Left renal cortex interstitium (tissue), 4 donors: ENCODE measurements around the gene LAMA3. TPM values are rescaled to one million over a fixed set of nuclear protein-coding genes. Genes with fewer than 3 reads are reported as not detected.

Source experiments
- DNase-seq, 4 donors: peaks; one replicate each; pipeline ENCODE4 v3.0.0-alpha.2; 2013; ENCODE audit warnings: low read depth in 4 of 4, low spot score in 2 of 4, missing footprints in 1 of 4
- polyA plus RNA-seq, 4 donors: library from polyadenylated mRNA; unstranded; fragments of 120-200 nt; gene quantifications; one replicate each; pipeline ENCODE4 v1.2.1, GENCODE V29; 2013; ENCODE audit not compliant: insufficient read length in 4 of 4

Gene LAMA3
- polyA plus RNA-seq, 4 donors: 1.3 to 2.8 (median 1.8) TPM

GRCh38 chr18:23887493-23887892 lies 198.2 kb downstream of the LAMA3 start:
- no peak for DNase-seq

GRCh38 chr18:23888881-23889280 lies 199.6 kb downstream of the LAMA3 start:
- DNase-seq: no peak

GRCh38 chr18:23889907-23890306 lies 200.7 kb downstream of the LAMA3 start:
- no peak for DNase-seq

DNA sequence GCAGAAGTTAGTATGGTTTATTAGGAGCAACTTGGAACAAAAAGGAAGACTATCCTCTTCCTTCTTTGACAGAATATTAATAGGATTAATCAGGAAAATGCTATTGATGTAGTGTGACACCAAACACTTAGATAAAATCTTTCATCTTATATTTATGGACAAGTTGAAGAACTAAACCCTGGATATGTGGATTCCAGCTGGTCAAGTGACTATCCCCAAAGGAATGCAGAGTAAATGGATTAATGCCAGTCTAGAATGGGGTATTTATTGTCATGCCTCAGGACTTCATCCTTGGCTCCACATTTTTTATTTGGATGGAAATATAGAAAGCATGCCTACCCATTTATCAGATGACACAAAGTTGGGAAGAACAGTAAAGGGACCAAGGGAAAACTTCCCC lies 201.3 kb downstream of the LAMA3 start:
- DNase-seq: no peak

- DNase-seq: no peak
These were observed 204.4 kb downstream of the LAMA3 start for GRCh38 chr18:23893653-23894052.

- no peak for DNase-seq
These were observed 205.5 kb downstream of the LAMA3 start for GRCh38 chr18:23894661-23895175.

DNA sequence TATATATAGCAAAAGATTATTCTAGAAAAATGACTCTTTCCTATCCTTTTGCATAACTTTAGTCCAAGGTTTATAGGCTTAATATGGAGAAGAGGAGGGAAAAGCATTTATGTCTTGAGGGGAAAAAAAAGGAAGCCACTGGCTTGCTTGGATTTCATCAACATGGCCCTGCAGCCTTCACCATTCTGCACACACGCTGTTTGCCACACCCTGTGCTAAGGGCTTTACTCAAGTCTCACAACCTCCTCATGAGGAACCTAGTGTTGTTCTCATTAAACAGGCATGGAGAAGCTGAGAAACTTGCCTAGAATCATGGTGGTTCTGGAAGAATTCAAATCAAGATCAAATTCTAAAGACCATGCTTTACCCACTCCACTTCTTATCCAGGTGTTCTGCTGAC lies 208.0 kb downstream of the LAMA3 start:
- no peak for DNase-seq

DNA sequence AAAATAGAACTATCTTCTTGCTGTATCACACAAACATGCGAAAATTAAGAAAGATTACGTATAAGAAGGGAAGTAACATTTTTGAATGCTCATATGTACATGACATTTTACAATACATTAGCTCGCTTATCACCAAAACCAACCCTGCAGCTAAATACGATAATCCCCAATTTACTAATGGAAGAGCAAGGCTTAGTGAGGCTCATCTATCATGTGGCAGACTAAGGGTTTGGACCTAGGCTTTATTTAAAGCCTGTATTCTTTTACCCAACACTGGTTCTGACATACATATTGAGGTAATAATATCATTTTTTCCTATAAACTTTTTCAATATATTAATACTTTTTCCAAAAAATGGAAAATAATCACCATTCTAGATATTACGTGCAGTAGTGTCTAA lies 208.5 kb downstream of the LAMA3 start:
- no peak for DNase-seq

DNA sequence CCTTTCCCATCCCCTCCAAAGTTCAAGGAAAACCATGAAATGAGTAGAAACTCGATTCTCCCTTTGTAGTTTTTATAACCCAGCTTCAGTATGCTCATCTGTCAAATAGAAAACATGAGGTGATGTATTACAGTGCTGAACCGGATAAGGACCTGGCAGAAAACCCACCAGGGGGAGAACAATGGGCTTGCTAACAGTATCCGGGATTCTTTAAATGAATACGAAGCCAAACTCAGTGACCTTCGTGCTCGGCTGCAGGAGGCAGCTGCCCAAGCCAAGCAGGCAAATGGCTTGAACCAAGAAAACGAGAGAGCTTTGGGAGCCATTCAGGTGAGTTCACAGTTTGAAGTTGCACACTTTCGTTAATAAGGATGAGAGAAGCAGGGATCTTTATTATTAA lies 211.7 kb downstream of the LAMA3 start:
- peak in 1 of 4 donors; percentile 9 for DNase-seq

DNA sequence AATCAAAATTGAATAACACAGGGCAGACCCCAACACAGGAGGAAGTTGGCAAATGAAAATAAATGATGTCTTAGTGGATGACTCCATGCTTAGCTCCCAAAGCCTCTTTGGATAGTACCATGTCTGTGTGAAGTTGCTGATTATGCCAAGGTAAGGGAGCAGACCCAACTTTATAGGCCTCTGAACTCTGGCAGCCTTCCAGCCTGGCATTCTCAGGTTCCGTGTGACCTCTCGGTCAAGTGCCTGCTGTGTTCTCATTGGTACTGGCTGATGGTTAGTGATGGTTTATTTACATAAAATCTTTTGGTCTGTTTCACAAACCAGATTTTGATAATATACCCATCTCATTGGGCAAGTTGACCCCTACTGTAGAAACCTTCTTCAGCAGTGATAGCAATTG lies 213.1 kb downstream of the LAMA3 start:
- no peak for DNase-seq

DNA sequence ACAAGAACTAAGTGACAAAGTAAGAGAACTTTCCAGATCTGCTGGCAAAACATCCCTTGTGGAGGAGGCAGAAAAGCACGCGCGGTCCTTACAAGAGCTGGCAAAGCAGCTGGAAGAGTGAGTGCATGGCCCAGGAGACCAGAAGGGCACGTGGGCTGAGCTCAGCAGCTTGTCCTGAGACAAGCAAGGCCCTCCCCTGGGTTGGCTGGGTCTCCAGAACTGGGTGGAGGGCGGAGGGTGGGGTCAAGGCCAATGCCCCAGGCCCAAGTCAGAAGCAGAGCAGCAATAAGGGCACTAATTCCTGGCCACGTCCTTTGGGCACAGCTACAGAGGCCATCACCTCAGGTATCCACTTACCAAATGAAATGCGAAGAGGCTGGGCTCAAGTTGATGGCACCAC lies 214.7 kb downstream of the LAMA3 start:
- DNase-seq: no peak

GRCh38 chr18:23906658-23907057 lies 217.4 kb downstream of the LAMA3 start:
- DNase-seq: no peak

- no peak for DNase-seq
These were observed 219.6 kb downstream of the LAMA3 start for GRCh38 chr18:23908827-23909226.

DNA sequence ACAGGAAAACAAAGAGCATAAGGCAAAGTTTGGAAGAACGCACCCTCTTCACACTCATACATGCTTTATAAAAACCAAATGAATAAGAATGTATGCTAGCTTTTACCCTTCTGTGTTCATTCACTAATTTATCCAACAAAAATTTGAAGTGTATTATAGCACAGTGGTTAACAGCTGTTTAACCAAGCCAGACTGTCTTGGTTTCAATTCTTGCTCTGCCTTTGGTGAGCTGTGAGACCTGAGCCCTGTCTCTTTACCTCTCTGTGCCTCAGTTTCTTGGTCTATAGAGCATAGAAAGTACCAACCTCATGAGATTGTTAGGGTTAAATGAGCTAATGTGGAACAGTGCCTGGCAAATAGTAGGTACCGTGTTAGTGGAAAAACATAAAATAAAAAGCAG lies 220.8 kb downstream of the LAMA3 start:
- no peak for DNase-seq

- DNase-seq: no peak
These were observed 223.1 kb downstream of the LAMA3 start for GRCh38 chr18:23912356-23912755.

DNA sequence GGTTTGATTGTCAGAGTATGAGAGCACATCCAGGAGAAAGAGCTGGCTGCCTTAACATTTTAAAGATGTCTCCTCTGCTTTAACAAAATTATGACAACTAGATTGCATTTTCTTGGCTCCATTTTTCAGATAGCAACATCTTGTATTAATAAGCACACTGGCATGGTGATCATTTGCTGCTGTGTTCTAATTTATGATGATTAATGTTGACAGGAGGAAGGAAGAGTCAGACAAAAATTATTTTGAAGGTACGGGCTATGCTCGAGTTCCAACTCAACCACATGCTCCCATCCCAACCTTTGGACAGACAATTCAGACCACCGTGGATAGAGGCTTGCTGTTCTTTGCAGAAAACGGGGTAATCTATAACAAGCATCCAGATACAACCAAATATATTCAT lies 227.1 kb downstream of the LAMA3 start:
- DNase-seq: no peak

GRCh38 chr18:23918395-23919032 lies 229.3 kb downstream of the LAMA3 start:
- peak; percentile 27 to 73 (median 44) for DNase-seq

DNA sequence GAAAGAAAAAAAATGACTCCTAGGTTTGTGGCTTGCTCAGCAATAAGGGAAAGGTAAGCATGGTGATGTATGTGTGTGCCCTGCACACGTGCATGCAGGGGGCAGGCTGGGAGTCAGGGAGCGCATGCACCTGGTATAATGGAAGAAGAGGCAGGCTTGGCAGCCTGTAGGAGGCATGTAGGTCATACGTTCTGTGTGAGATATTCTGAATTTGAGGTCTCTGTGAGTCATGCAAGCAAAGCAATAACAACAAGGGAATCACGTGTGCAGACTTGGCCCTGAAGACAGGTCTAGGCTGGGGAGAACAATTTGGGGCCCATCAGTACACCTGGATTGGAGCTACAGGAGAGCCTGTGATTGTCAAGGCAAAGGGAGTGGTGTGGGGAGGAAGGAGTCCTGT lies 230.8 kb downstream of the LAMA3 start:
- no peak for DNase-seq

DNA sequence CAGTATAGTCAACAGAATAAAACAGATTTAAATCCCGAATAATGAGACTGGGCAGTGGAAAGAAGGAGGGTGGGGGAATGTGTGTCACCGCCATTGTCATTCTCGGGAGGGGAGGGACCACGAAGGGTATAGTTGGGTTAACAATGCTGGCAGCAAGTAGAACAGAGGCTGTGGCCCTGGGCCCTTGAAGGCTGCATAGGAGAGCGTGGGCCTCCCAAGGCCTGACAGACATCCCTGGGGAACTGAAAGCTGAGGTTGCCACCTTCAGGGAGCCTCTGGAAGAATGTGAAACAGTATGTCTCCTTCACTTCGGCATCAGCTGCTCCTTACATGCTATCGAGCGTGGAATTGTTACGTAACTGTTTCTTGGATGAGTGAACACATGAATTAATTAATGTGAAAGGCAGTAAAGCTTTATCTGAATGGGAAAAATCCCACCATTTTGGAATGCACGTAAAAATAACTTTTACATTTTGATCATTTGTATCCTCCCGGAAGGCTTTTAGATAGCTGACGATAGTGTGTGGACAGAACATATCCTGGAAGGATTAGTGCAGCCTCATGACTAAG lies 232.5 kb downstream of the LAMA3 start:
- no peak for DNase-seq

DNA sequence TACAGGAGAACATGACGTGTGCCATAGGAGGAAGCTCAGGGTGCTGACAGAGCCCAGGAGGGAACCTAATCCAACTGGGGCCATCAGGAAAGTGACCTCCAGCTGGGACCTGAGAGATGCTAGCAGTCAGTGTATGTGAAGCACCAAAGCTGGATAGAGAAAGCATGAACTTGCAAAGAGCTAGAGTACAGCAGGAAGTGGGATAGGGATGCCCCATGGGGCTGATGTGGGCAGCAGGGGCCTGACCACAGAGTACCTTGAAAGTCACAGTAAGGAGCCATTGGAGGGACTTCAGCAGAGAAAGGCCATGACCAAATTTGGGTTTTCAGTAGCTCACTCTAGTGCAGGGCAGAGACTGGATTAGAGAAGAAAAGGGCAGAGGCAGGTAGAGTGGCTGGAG lies 233.7 kb downstream of the LAMA3 start:
- no peak for DNase-seq

DNA sequence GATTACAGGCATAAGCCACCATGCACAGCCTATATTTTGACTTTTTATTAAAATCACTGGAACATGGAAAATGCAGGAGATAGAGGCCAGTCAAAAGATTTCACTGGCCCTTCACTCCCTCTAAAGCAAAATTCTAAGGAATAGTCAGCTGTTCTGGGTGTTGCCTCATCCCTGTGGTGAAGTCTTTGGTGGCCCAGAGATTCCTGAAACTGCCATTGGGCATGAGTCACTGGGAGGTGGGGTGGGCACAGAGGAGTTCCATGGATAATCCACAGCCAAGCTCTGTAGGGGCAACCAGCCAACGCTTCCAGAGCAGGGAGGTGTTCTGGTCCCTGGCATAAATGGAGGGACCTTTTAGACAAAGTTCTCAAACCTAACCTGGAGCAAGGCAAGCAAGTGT lies 235.6 kb downstream of the LAMA3 start:
- no peak for DNase-seq

- no peak for DNase-seq
These were observed 237.3 kb downstream of the LAMA3 start for GRCh38 chr18:23926571-23926970.
